Ectodermal cell (in vitro differentiated cells): ENCODE measurements around the gene SGCD.

Experiments used
- H3K27ac ChIP-seq: 2 replicates; pipeline ENCODE4 v1.7.0; 2013; ENCODE audit warnings: mild to moderate bottlenecking, low read depth, low read length; ENCODE audit not compliant: insufficient read depth, poor library complexity, severe bottlenecking
- H3K27me3 ChIP-seq: 2 replicates; pipeline ENCODE4 v1.7.0; 2013; ENCODE audit warnings: mild to moderate bottlenecking, low read length; ENCODE audit not compliant: insufficient read depth, control insufficient read depth, poor library complexity, severe bottlenecking
- H3K36me3 ChIP-seq: one replicate; pipeline ENCODE4 v1.7.0; 2013; ENCODE audit warnings: low read length; ENCODE audit not compliant: control insufficient read depth, insufficient read depth
- H3K4me1 ChIP-seq: one replicate; pipeline ENCODE4 v1.7.0; 2013; ENCODE audit warnings: low read length; ENCODE audit not compliant: control insufficient read depth, insufficient read depth
- H3K4me3 ChIP-seq: 2 replicates; pipeline ENCODE4 v1.7.0; 2013; ENCODE audit warnings: low read depth, low read length, control low read depth; ENCODE audit not compliant: insufficient read depth
- H3K9me3 ChIP-seq: 2 replicates; pipeline ENCODE4 v1.7.0; 2013; ENCODE audit warnings: mild to moderate bottlenecking, low read length, moderate library complexity; ENCODE audit not compliant: control insufficient read depth
- WGBS, 2 experiments: methylation state at CpG; one replicate each; pipeline ENCODE4 v1.1.7; 2013; ENCODE audit warnings: missing lambda C conversion rate in 2 of 2; 5-methylcytosine and 5-hydroxymethylcytosine counted together

The SGCD gene

GRCh38 chr5:156380848-156381247 is 53.9 kb downstream of the SGCD start:
- 95 to 99% methylated on average over 3 of the region's 3 CpGs for WGBS, 2 experiments
- no peak overlapping the region for H3K27ac ChIP-seq
- H3K4me3 ChIP-seq, result no peak overlapping the region
- H3K36me3 ChIP-seq, result no peaks in the 10 kb centered on the region
- no peaks in the 10 kb centered on the region for H3K4me1 ChIP-seq
- H3K27me3 ChIP-seq, result no peaks in the 10 kb centered on the region
- H3K9me3 ChIP-seq, result no peaks in the 10 kb centered on the region

- Histone ChIP-seq H3K4me3 (no peak overlapping the region), H3K4me1 (no peaks in the 10 kb centered on the region), H3K36me3 (no peaks in the 10 kb centered on the region), H3K27ac (no peak overlapping the region), H3K9me3 (no peaks in the 10 kb centered on the region), H3K27me3 (no peaks in the 10 kb centered on the region)
- 92 to 96% methylated on average over 5 of the region's 5 CpGs for WGBS, 2 experiments
These were observed 56.7 kb downstream of the SGCD start for GRCh38 chr5:156383510-156384265.

GRCh38 chr5:156385416-156385815 is 58.5 kb downstream of the SGCD start:
- Histone ChIP-seq H3K9me3 (no peaks in the 10 kb centered on the region), H3K4me3 (no peak overlapping the region), H3K36me3 (no peaks in the 10 kb centered on the region), H3K27ac (no peak overlapping the region), H3K4me1 (peaks cover 4% of the 10 kb centered on the region), H3K27me3 (no peaks in the 10 kb centered on the region)
- WGBS, 2 experiments, result 93 to 97% methylated on average over 3 of the region's 3 CpGs

GRCh38 chr5:156386976-156387375 is 60.0 kb downstream of the SGCD start:
- Histone ChIP-seq H3K27me3 (no peaks in the 10 kb centered on the region), H3K9me3 (no peaks in the 10 kb centered on the region), H3K4me1 (peaks cover 4% of the 10 kb centered on the region), H3K36me3 (no peaks in the 10 kb centered on the region), H3K27ac (no peak overlapping the region), H3K4me3 (no peak overlapping the region)
- 96 to 98% methylated on average over 3 to 4 of the region's 4 CpGs for WGBS, 2 experiments

GRCh38 chr5:156387391-156387790 is 60.4 kb downstream of the SGCD start:
- H3K4me3 ChIP-seq, result no peak overlapping the region
- no peak overlapping the region for H3K27ac ChIP-seq
- H3K27me3 ChIP-seq, result no peaks in the 10 kb centered on the region
- no peaks in the 10 kb centered on the region for H3K9me3 ChIP-seq
- H3K4me1 ChIP-seq, result peaks cover 4% of the 10 kb centered on the region
- no peaks in the 10 kb centered on the region for H3K36me3 ChIP-seq

GRCh38 chr5:156388233-156388632 is 61.3 kb downstream of the SGCD start:
- Histone ChIP-seq H3K4me3 (no peak overlapping the region), H3K9me3 (no peaks in the 10 kb centered on the region), H3K27ac (no peak overlapping the region), H3K4me1 (peaks cover 4% of the 10 kb centered on the region), H3K27me3 (no peaks in the 10 kb centered on the region), H3K36me3 (no peaks in the 10 kb centered on the region)
- 84 to 87% methylated on average over 2 of the region's 2 CpGs for WGBS, 2 experiments

- Histone ChIP-seq H3K9me3 (no peaks in the 10 kb centered on the region), H3K27ac (no peak overlapping the region), H3K36me3 (no peaks in the 10 kb centered on the region), H3K4me1 (peaks cover 4% of the 10 kb centered on the region), H3K4me3 (no peak overlapping the region), H3K27me3 (no peaks in the 10 kb centered on the region)
- WGBS, 2 experiments, result 90 to 93% methylated on average over 6 to 7 of the region's 7 CpGs
These were observed 64.2 kb downstream of the SGCD start for GRCh38 chr5:156391139-156391538.

- Histone ChIP-seq H3K9me3 (no peaks in the 10 kb centered on the region), H3K27ac (no peak overlapping the region), H3K27me3 (no peaks in the 10 kb centered on the region), H3K4me1 (peaks cover 4% of the 10 kb centered on the region), H3K36me3 (no peaks in the 10 kb centered on the region), H3K4me3 (no peak overlapping the region)
- WGBS, 2 experiments, result 75 to 100% methylated on average over 1 of the region's 1 CpG
These were observed 67.0 kb downstream of the SGCD start for GRCh38 chr5:156393980-156394379.

GRCh38 chr5:156394642-156395305 is 67.8 kb downstream of the SGCD start:
- H3K36me3 ChIP-seq, result no peaks in the 10 kb centered on the region
- no peak overlapping the region for H3K27ac ChIP-seq
- no peak overlapping the region for H3K4me3 ChIP-seq
- H3K9me3 ChIP-seq, result no peaks in the 10 kb centered on the region
- 89 to 92% methylated on average over 6 of the region's 6 CpGs for WGBS, 2 experiments
- H3K27me3 ChIP-seq, result no peaks in the 10 kb centered on the region
- no peaks in the 10 kb centered on the region for H3K4me1 ChIP-seq

GRCh38 chr5:156395306-156395675 is 68.3 kb downstream of the SGCD start:
- Histone ChIP-seq H3K4me3 (no peak overlapping the region), H3K27ac (no peak overlapping the region), H3K36me3 (no peaks in the 10 kb centered on the region), H3K9me3 (no peaks in the 10 kb centered on the region), H3K4me1 (no peaks in the 10 kb centered on the region), H3K27me3 (no peaks in the 10 kb centered on the region)
- WGBS, 2 experiments, result 91 to 96% methylated on average over 2 of the region's 2 CpGs
